SK-N-SH treated with all-trans-retinoic acid at 6 μM for 48 hours (cell line): ENCODE measurements around the gene ACTRT3.

Experiments
- ATAC-seq: fragments of 200-7000 bp; cut with Tn5 transposase; 3 replicates; pipeline ENCODE4 v1.9.1; 2020; ENCODE audit warnings: mild to moderate bottlenecking, moderate library complexity
- ARNTL ChIP-seq: fragments of 450-650 bp; formaldehyde crosslinking; IDR thresholded peaks from 2 replicates; pipeline ENCODE4 v1.5.0; 2020; ENCODE audit warnings: low read depth, mild to moderate bottlenecking, moderate library complexity, borderline replicate concordance
- CREB5 ChIP-seq: fragments of 250-450 bp; sonication (Bioruptor Pico); IDR thresholded peaks from 2 replicates; pipeline ENCODE4 v1.5.1; 2020; ENCODE audit warnings: low read depth, mild to moderate bottlenecking, moderate library complexity
- CSDC2 ChIP-seq: fragments of 250-450 bp; sonication (Bioruptor Pico); IDR thresholded peaks from 2 replicates; pipeline ENCODE4 v1.5.0; 2020; ENCODE audit warnings: mild to moderate bottlenecking, moderate library complexity
- CSRNP3 ChIP-seq: fragments of 250-450 bp; sonication (Bioruptor Pico); IDR thresholded peaks from 2 replicates; pipeline ENCODE4 v1.5.1; 2021; ENCODE audit warnings: mild to moderate bottlenecking, moderate library complexity
- ESRRG ChIP-seq: fragments of 250-450 bp; sonication (Bioruptor Pico); IDR thresholded peaks from 2 replicates; pipeline ENCODE4 v1.6.1; 2021; ENCODE audit warnings: mild to moderate bottlenecking
- GLIS3 ChIP-seq: fragments of 250-450 bp; sonication (Bioruptor Pico); IDR thresholded peaks from 2 replicates; pipeline ENCODE4 v1.5.0; 2020; ENCODE audit warnings: mild to moderate bottlenecking, moderate library complexity
- PATZ1 ChIP-seq: fragments of 250-450 bp; sonication (Bioruptor Pico); IDR thresholded peaks from 2 replicates; pipeline ENCODE4 v1.8.0; 2020; ENCODE audit warnings: mild to moderate bottlenecking, moderate library complexity, borderline replicate concordance
- RARB ChIP-seq: fragments of 250-450 bp; sonication (Bioruptor Pico); IDR thresholded peaks from 2 replicates; pipeline ENCODE4 v1.8.0; 2021; ENCODE audit warnings: mild to moderate bottlenecking, moderate library complexity
- TOX ChIP-seq: fragments of 250-450 bp; sonication (Bioruptor Pico); IDR thresholded peaks from 2 replicates; pipeline ENCODE4 v1.8.0; 2021; ENCODE audit warnings: mild to moderate bottlenecking, moderate library complexity, borderline replicate concordance
- TSHZ2 ChIP-seq: fragments of 250-450 bp; sonication (Bioruptor Pico); IDR thresholded peaks from 2 replicates; pipeline ENCODE4 v1.5.0; 2020; ENCODE audit warnings: mild to moderate bottlenecking, moderate library complexity
- ZC3H10 ChIP-seq: fragments of 250-450 bp; sonication (Bioruptor Pico); IDR thresholded peaks from 2 replicates; pipeline ENCODE4 v1.5.1; 2021; ENCODE audit warnings: mild to moderate bottlenecking, moderate library complexity
- ZNF565 ChIP-seq: fragments of 450-650 bp; formaldehyde crosslinking; conservative IDR thresholded peaks from 2 replicates; pipeline ENCODE4 v1.5.0; 2020; ENCODE audit warnings: low read depth, mild to moderate bottlenecking, moderate library complexity
- ZNF70 ChIP-seq: fragments of 450-650 bp; formaldehyde crosslinking; IDR thresholded peaks from 2 replicates; pipeline ENCODE4 v1.5.0; 2020; ENCODE audit warnings: mild to moderate bottlenecking, moderate library complexity
- ZNF8 ChIP-seq: fragments of 450-650 bp; formaldehyde crosslinking; IDR thresholded peaks from 2 replicates; pipeline ENCODE4 v1.5.0; 2020; ENCODE audit warnings: mild to moderate bottlenecking, moderate library complexity

ACTRT3 gene

GRCh38 chr3:169812332-169813235 is 43.2 kb upstream of the ACTRT3 start, which contains the start of the genes LRRC34 and LRRIQ4:
TSS of gene LRRC34 (minus strand) at chr3:169812904. CDS start at chr3:169812548, 356 bp downstream.
TSS of gene LRRIQ4 (plus strand) at chr3:169812870. CDS start at chr3:169821922, 9,052 bp downstream.
- ATAC-seq = peak; percentile 94
- TF ChIP-seq GLIS3 (CRISPR knock-in tag) (peak; percentile 72; the same call in 1 of the 2 replicates), ZNF70 (peak; percentile 72; the same call in 1 of the 2 replicates), TOX (CRISPR knock-in tag) (no peak)

- peak; percentile 72 for ATAC-seq
- no peak for TF ChIP-seq GLIS3 (CRISPR knock-in tag)
- peak; percentile 17; the same call in 1 of the 2 replicates for TF ChIP-seq PATZ1 (CRISPR knock-in tag)
- TF ChIP-seq, all 23 proteins: peak for 1
Observed at GRCh38 chr3:169811631-169812331, 42.4 kb upstream of the ACTRT3 start.

GRCh38 chr3:169809230-169809795 is 40.0 kb upstream of the ACTRT3 start:
- no peak for ATAC-seq
- TF ChIP-seq ZC3H10 (CRISPR knock-in tag) (no peak), CREB5 (no peak), CSDC2 (CRISPR knock-in tag) (no peak), ARNTL (no peak)

GRCh38 chr3:169804681-169805080 is 35.3 kb upstream of the ACTRT3 start:
- TF ChIP-seq RARB (CRISPR knock-in tag) (no peak), TOX (CRISPR knock-in tag) (no peak)
- ATAC-seq = no peak

GRCh38 chr3:169792359-169792758 is 23.0 kb upstream of the ACTRT3 start:
- ATAC-seq = no peak
- no peak for TF ChIP-seq ARNTL
- TF ChIP-seq ZNF8 = no peak
- no peak for TF ChIP-seq CSRNP3
- TF ChIP-seq ESRRG (CRISPR knock-in tag) = no peak
- TF ChIP-seq TSHZ2 (CRISPR knock-in tag) = no peak
- no peak for TF ChIP-seq ZNF565 (CRISPR knock-in tag)
- no peak for TF ChIP-seq ZC3H10 (CRISPR knock-in tag)
